Lung (tissue), 12 donors: Measurements from ENCODE around the gene AP4E1. TPM values are rescaled to one million over a fixed set of nuclear protein-coding genes. Genes with fewer than 3 reads are reported as not detected.

ENCODE experiments used
- ATAC-seq: fragments of 200-7000 bp; cut with Tn5 transposase; one replicate; pipeline ENCODE4 v1.9.1; 2020; ENCODE audit warnings: moderate number of reproducible peaks; ENCODE audit not compliant: insufficient read depth, low FRiP score
- DNase-seq, 3 donors: peaks; one replicate each; pipeline ENCODE4 v3.0.0-alpha.2; 2013 to 2017
- H3K27ac ChIP-seq, 2 donors: one replicate each; pipeline ENCODE4 v1.5.1; 2013; ENCODE audit warnings: mild to moderate bottlenecking in 2 of 2, moderate library complexity in 2 of 2, control low read depth in 1 of 2, inconsistent platforms in 1 of 2, low read depth in 1 of 2, low read length in 1 of 2
- H3K27me3 ChIP-seq, 3 donors: one replicate each; pipeline ENCODE4 v1.5.1; 2013; ENCODE audit warnings: low read length in 2 of 3; ENCODE audit not compliant: control insufficient read depth in 3 of 3, insufficient read depth in 3 of 3
- H3K36me3 ChIP-seq, 4 donors: one replicate each; pipeline ENCODE4 v1.5.1; 2013; ENCODE audit warnings: low read length in 4 of 4, mild to moderate bottlenecking in 1 of 4, moderate library complexity in 1 of 4; ENCODE audit not compliant: control insufficient read depth in 4 of 4, insufficient read depth in 4 of 4
- H3K4me1 ChIP-seq, 5 donors: one replicate each; pipeline ENCODE4 v1.5.1; 2013; ENCODE audit warnings: low read length in 5 of 5, mild to moderate bottlenecking in 2 of 5, moderate library complexity in 1 of 5; ENCODE audit not compliant: control insufficient read depth in 5 of 5, insufficient read depth in 5 of 5
- H3K4me3 ChIP-seq: one replicate; pipeline ENCODE4 v1.5.1; 2013; ENCODE audit warnings: mild to moderate bottlenecking, control low read depth, moderate library complexity
- H3K9ac ChIP-seq, 2 donors: one replicate each; pipeline ENCODE4 v1.5.1; 2013; ENCODE audit warnings: low read length in 2 of 2, control low read depth in 1 of 2; ENCODE audit not compliant: insufficient read depth in 1 of 2
- H3K9me3 ChIP-seq, 4 donors: one replicate each; pipeline ENCODE4 v1.5.1; 2013; ENCODE audit warnings: low read length in 3 of 4, mild to moderate bottlenecking in 1 of 4, moderate library complexity in 1 of 4; ENCODE audit not compliant: control insufficient read depth in 4 of 4, insufficient read depth in 3 of 4
- CTCF ChIP-seq: IDR thresholded peaks from 2 replicates; pipeline ENCODE4 v1.5.1; 2012; ENCODE audit warnings: mild to moderate bottlenecking; ENCODE audit errors: control extremely low read depth, extremely low read depth
- WGBS, 2 donors: extraction: QIAGEN DNeasy Blood & Tissue Kit; methylation state at CpG; one replicate each; pipeline ENCODE4 v1.1.7; 2013; 5-methylcytosine and 5-hydroxymethylcytosine counted together
- polyA plus RNA-seq, 2 donors: library from polyadenylated mRNA; stranded (reverse); fragments of 200-250 nt; gene quantifications; one replicate each; pipeline ENCODE4 v1.2.1, GENCODE V29; 2013
- total RNA-seq, 2 donors: library from RNA; depleted of rRNA in 1 of 2; stranded (reverse); fragments of >200 nt in 1 of 2; gene quantifications; one replicate each; pipeline ENCODE4 v1.2.1, GENCODE V29; 2014 to 2021
- donor health status: control.
- donor health status: control.
- donor health status: Bipolar disorder and iron deficiency.
- donor health status: healthy.
- donor health status: DM: yes; HTN: yes; CAD: no.

AP4E1 gene
- total and polyA plus RNA-seq, 4 donors, result 2.2 to 12.7 (median 6.7) TPM

GRCh38 chr15:51054535-51054934 lies 146.1 kb downstream of the AP4E1 start:
- Histone ChIP-seq H3K4me1 (peaks cover 0 to 11% (median 0%) of the 10 kb centered on the region in 5 donors), H3K9ac (no peak overlapping the region), H3K36me3 (no peaks in the 10 kb centered on the region), H3K27ac (no peak overlapping the region), H3K4me3 (no peak overlapping the region), H3K27me3 (no peaks in the 10 kb centered on the region), H3K9me3 (no peaks in the 10 kb centered on the region)
- WGBS, 2 donors, result 89 to 98% methylated on average over 1 of the region's 1 CpG
- ATAC-seq, result no peak
- TF ChIP-seq CTCF, result no peak
- no peak for DNase-seq

Other genes with a start within 250 kb of the AP4E1 start
- 10 to 100 TPM; 29.6 to 77.7 TPM for gene TRPM7, start 221.9 kb upstream of the AP4E1 start, total RNA-seq
- gene TRPM7, start 221.9 kb upstream of the AP4E1 start, polyA plus RNA-seq, result 10 to 100 TPM in 1 of 2 donors, 1 to 10 TPM in 1; 9.1 to 11.9 TPM
- 100 to 1,000 TPM; 119 to 147 TPM for gene SPPL2A, start 143.0 kb upstream of the AP4E1 start, total RNA-seq
- 100 to 1,000 TPM in 1 of 2 donors, 10 to 100 TPM in 1; 36.3 to 129 TPM for gene SPPL2A, start 143.0 kb upstream of the AP4E1 start, polyA plus RNA-seq
- 10 to 100 TPM in 1 of 2 donors, 1 to 10 TPM in 1; 4.4 to 15.4 TPM for gene TNFAIP8L3, start 186.2 kb downstream of the AP4E1 start, total RNA-seq
- gene TNFAIP8L3, start 186.2 kb downstream of the AP4E1 start, polyA plus RNA-seq, result 10 to 100 TPM in 1 of 2 donors, 1 to 10 TPM in 1; 3.7 to 20.5 TPM